ENCODE data around the gene MT1F.

MT1F gene

DNA sequence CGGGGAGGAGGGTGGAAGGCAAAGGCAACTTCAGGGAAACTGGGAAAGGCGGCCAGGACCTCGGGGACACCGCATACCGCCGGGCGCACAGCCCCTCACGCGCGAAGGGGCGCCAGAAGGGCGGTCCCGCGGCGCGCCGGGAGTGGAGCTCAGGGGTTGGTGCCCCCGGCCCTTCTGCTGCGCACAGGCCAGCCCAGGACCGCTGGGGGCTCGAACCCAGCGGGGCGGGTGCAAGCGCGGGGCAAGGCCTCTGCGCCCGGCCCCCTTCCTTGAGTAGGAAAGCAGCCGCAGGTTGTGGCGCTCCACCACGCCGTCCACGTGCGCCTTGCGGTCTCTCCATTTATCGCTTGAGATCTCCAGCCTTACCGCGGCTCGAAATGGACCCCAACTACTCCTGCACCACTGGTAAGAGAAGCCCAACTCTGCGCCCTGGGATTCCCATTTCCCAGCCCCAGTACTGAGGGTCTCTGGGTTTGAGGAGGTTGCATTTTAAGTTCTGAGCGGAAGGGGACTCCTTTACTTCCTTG lies 22.3 kb upstream of the MT1F start:
- no peaks in the 10 kb centered on the region for H3K9me3 ChIP-seq (ENCODE audit: control insufficient read depth in 2 of 2, low read length in 2 of 2)
- peaks cover 24% of the 10 kb centered on the region for H3K4me1 ChIP-seq (ENCODE audit: control insufficient read depth, insufficient read depth, low read length)
- H3K9ac ChIP-seq (ENCODE audit: low read length in 2 of 2) = no peak overlapping the region
- H3K4me3 ChIP-seq (ENCODE audit: low read length in 2 of 2) = peak overlapping the region; percentile 40 to 52
- no peak overlapping the region for H3K27ac ChIP-seq (ENCODE audit: low read length)
- no peaks in the 10 kb centered on the region for H3K36me3 ChIP-seq (ENCODE audit: control insufficient read depth in 2 of 2, insufficient read depth in 2 of 2, low read length in 2 of 2)
- H3K27me3 ChIP-seq (ENCODE audit: control insufficient read depth in 1 of 2, insufficient read depth in 2 of 2, low read length in 2 of 2) = peaks cover 30 to 54% of the 10 kb centered on the region in 2 donors

DNA sequence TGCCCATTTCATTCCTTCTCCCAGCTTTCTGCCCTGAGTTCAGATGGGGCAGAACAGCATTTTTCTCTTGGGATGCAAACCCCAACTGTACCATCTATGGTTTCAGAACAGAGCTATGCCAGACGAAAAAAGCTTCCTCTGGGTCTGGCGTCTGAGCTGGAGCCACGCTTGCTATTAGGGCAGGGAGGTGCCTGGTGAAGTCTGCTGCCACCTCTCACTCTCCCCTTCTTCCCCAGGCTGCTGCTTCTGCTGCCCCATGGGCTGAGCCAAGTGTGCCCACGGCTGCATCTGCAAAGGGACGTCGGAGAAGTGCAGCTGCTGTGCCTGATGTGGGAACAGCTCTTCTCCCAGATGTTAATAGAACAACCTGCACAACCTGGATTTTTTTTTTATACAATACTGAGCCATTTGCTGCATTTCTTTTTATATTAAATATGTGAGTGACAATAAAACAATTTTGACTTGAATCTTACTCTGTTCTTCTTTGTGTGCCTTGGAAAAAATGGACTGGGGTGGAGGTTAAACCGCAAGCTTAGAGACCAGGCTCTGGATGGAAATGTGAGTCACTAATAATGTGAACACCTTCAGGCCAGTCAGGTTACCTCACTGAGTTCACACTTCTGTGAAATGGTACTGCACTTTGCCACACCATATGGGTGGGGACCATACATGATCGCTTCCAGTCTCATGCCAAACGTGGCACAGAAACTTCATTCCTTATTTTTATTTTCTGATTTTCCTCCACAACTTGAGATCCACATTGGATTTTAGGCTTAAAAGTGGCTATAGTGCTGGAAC lies 20.9 kb upstream of the MT1F start:
- Histone ChIP-seq H3K9me3 (ENCODE audit: control insufficient read depth in 2 of 2, low read length in 2 of 2) (no peaks in the 10 kb centered on the region), H3K4me3 (ENCODE audit: low read length in 2 of 2) (no peak overlapping the region)

DNA sequence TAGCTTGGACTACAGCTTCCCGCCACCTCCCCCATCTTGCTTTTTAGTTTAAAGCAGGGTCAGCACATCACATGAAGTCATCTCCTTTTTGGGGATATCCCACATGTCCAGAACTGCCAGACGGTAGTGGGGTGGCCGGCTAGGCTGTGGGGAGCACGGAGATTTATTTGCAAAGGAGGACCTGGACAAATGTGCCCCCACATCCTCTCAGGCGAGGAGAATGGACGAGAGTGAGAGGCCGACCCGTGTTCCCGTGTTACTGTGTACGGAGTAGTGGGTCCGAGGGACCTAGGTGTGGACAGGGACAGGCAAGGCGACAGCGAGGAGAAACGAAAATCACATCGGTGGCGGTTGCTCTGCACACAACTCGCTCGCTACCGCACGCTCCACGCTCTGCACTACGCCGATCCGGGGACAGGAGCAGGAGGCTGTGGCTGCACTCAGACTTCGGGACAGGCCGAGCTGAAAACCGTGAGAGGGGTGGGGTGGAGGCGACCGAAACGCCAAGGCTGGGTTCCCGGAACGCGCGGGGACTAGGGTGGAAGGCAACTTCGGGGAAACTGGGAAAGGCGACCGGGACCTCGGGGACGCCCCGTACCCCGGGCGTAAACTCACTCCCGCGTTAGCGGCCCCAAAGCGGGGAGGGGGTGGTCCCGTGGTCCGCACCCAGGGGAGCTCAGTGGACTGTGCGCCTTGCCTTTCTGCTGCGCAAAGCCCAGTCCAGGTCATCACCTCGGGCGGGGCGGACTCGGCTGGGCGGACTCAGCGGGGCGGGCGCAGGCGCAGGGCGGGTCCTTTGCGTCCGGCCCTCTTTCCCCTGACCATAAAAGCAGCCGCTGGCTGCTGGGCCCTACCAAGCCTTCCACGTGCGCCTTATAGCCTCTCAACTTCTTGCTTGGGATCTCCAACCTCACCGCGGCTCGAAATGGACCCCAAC lies 19.7 kb upstream of the MT1F start, which contains the start of gene MT1A:
TSS of gene MT1A (plus strand) at position 853 of the 937 bp plus-strand sequence. CDS start at position 926, 73 bp downstream.
- H3K4me1 ChIP-seq (ENCODE audit: control insufficient read depth, insufficient read depth, low read length) = peaks cover 17% of the 10 kb centered on the region
- peaks cover 39 to 70% of the 10 kb centered on the region in 2 donors for H3K27me3 ChIP-seq (ENCODE audit: control insufficient read depth in 1 of 2, insufficient read depth in 2 of 2, low read length in 2 of 2)
- H3K4me3 ChIP-seq (ENCODE audit: low read length in 2 of 2) = peak within 1 kb of the TSS; percentile 57 to 75
- H3K9ac ChIP-seq (ENCODE audit: low read length in 2 of 2) = peak within 1 kb of the TSS; percentile 30 to 75
- H3K27ac ChIP-seq (ENCODE audit: low read length) = peak within 1 kb of the TSS; percentile 49
- H3K9me3 ChIP-seq (ENCODE audit: control insufficient read depth in 2 of 2, low read length in 2 of 2) = no peaks in the 10 kb centered on the region
- no peaks in the 10 kb centered on the region for H3K36me3 ChIP-seq (ENCODE audit: control insufficient read depth in 2 of 2, insufficient read depth in 2 of 2, low read length in 2 of 2)

More for the DNA sequence above, 20.9 kb upstream of the MT1F start:
- peaks cover 39 to 60% of the 10 kb centered on the region in 2 donors for H3K27me3 ChIP-seq (ENCODE audit: control insufficient read depth in 1 of 2, insufficient read depth in 2 of 2, low read length in 2 of 2)
- H3K36me3 ChIP-seq (ENCODE audit: control insufficient read depth in 2 of 2, insufficient read depth in 2 of 2, low read length in 2 of 2) = no peaks in the 10 kb centered on the region
- no peak overlapping the region for H3K9ac ChIP-seq (ENCODE audit: low read length in 2 of 2)
- peaks cover 21% of the 10 kb centered on the region for H3K4me1 ChIP-seq (ENCODE audit: control insufficient read depth, insufficient read depth, low read length)
- H3K27ac ChIP-seq (ENCODE audit: low read length) = no peak overlapping the region

DNA sequence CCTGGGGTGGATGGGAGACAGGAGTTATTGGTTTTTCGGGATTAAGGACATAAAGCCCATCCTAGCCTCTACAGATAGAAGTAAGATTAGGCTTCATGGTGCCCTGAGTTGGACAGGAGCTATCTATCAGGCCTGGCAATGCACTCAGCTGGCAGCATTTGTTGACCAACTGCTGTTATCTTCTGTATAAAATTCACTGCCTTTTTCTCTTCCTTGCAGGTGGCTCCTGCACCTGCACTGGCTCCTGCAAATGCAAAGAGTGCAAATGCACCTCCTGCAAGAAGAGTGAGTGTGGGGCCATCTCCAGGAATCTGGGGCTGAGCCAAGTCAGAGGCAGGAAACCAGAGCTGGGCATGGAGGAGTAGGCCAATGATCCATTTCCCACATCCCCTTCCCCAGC lies 18.7 kb upstream of the MT1F start:
- peak overlapping the region in 1 of 2 donors; percentile 57 for H3K4me3 ChIP-seq (ENCODE audit: low read length in 2 of 2)
- H3K4me1 ChIP-seq (ENCODE audit: control insufficient read depth, insufficient read depth, low read length) = peaks cover 26% of the 10 kb centered on the region
- H3K27me3 ChIP-seq (ENCODE audit: control insufficient read depth in 1 of 2, insufficient read depth in 2 of 2, low read length in 2 of 2) = peaks cover 39 to 76% of the 10 kb centered on the region in 2 donors
- no peak overlapping the region for H3K27ac ChIP-seq (ENCODE audit: low read length)
- H3K36me3 ChIP-seq (ENCODE audit: control insufficient read depth in 2 of 2, insufficient read depth in 2 of 2, low read length in 2 of 2) = no peaks in the 10 kb centered on the region
- H3K9me3 ChIP-seq (ENCODE audit: control insufficient read depth in 2 of 2, low read length in 2 of 2) = no peaks in the 10 kb centered on the region
- peak overlapping the region in 1 of 2 donors; percentile 30 for H3K9ac ChIP-seq (ENCODE audit: low read length in 2 of 2)

DNA sequence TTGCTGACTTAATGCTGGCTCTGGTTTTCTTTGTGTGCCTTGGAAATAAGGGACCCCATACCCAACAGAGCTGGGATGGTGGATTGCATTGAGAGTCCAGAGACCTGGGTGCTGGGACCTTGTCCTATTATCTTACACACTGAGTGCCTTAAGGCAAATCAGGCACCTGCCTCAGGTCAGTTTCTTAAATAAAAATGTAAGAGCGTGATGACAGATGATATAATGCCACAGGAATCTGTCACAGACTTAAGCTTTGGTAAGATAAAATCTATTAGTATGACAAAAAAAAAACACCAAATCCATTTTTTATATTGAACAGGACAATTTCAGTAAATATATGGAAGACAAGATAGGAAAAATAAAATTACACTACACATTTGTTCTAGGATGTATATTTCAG lies 17.7 kb upstream of the MT1F start:
- Histone ChIP-seq H3K4me3 (ENCODE audit: low read length in 2 of 2) (no peak overlapping the region), H3K27ac (ENCODE audit: low read length) (no peak overlapping the region), H3K27me3 (ENCODE audit: control insufficient read depth in 1 of 2, insufficient read depth in 2 of 2, low read length in 2 of 2) (peaks cover 43 to 80% of the 10 kb centered on the region in 2 donors), H3K36me3 (ENCODE audit: control insufficient read depth in 2 of 2, insufficient read depth in 2 of 2, low read length in 2 of 2) (no peaks in the 10 kb centered on the region), H3K9ac (ENCODE audit: low read length in 2 of 2) (no peak overlapping the region), H3K9me3 (ENCODE audit: control insufficient read depth in 2 of 2, low read length in 2 of 2) (no peaks in the 10 kb centered on the region), H3K4me1 (ENCODE audit: control insufficient read depth, insufficient read depth, low read length) (peaks cover 24% of the 10 kb centered on the region)

DNA sequence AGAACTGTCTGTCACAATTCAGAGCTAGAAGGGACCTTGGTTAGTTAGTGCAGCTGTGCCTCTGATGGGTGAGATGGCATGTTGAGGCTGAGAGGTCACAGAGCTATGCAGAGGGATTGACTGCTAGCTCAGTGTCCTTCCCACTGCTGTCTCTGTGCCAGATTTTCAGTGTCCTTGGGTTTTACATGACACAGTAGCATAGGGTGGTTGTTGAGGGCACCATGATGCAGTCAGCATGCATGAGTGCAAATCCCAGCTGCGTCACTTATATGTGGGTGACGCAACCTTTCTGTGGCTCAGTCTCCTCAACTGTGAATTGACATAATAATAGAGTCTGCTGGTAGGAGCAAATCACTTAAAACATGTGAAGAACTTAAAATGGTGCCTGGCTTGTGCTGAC lies 16.6 kb upstream of the MT1F start:
- H3K9ac ChIP-seq (ENCODE audit: low read length in 2 of 2) = no peak overlapping the region
- H3K4me3 ChIP-seq (ENCODE audit: low read length in 2 of 2) = no peak overlapping the region
- H3K4me1 ChIP-seq (ENCODE audit: control insufficient read depth, insufficient read depth, low read length) = peaks cover 22% of the 10 kb centered on the region
- H3K36me3 ChIP-seq (ENCODE audit: control insufficient read depth in 2 of 2, insufficient read depth in 2 of 2, low read length in 2 of 2) = no peaks in the 10 kb centered on the region
- peaks cover 38 to 71% of the 10 kb centered on the region in 2 donors for H3K27me3 ChIP-seq (ENCODE audit: control insufficient read depth in 1 of 2, insufficient read depth in 2 of 2, low read length in 2 of 2)
- H3K27ac ChIP-seq (ENCODE audit: low read length) = no peak overlapping the region
- H3K9me3 ChIP-seq (ENCODE audit: control insufficient read depth in 2 of 2, low read length in 2 of 2) = no peaks in the 10 kb centered on the region

DNA sequence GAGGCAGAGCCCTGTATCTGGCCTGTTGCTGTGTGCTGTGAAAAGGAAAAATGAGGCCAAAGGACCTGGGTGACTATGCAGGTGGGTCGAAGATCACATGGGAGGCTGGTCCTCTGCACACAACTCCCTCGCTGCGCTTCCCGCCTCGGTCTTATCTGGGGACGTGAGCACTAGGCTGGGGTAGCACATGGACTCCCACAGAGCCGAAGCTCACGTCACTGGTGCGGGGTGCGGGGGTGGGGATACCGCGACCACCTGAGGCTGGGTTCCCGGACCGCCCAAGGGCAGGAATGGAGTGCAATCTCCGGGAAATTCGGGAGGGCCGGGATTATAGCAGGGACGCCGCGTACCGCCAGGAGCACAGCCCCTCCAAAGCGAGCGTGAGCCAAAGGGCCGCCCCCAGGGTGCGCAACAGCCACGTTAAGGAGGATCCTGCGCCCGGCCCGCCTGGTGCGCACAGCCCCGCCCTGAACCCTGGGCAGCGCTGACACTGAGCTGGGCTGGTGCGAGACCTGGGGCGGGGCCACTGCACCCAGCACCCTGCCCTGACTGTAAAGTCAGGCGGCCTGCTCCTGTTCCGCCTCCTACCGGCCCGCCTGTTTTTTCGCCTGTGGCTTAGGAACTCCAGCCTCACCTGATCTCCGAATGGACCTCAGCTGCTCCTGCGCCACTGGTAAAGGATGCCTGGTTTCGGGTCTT lies 14.5 kb upstream of the MT1F start:
- peaks cover 18% of the 10 kb centered on the region for H3K4me1 ChIP-seq (ENCODE audit: control insufficient read depth, insufficient read depth, low read length)
- no peak overlapping the region for H3K9ac ChIP-seq (ENCODE audit: low read length in 2 of 2)
- H3K9me3 ChIP-seq (ENCODE audit: control insufficient read depth in 2 of 2, low read length in 2 of 2) = no peaks in the 10 kb centered on the region
- peak overlapping the region; percentile 25 to 62 for H3K4me3 ChIP-seq (ENCODE audit: low read length in 2 of 2)
- no peaks in the 10 kb centered on the region for H3K36me3 ChIP-seq (ENCODE audit: control insufficient read depth in 2 of 2, insufficient read depth in 2 of 2, low read length in 2 of 2)
- peaks cover 36 to 71% of the 10 kb centered on the region in 2 donors for H3K27me3 ChIP-seq (ENCODE audit: control insufficient read depth in 1 of 2, insufficient read depth in 2 of 2, low read length in 2 of 2)
- H3K27ac ChIP-seq (ENCODE audit: low read length) = peak overlapping the region; percentile 37

DNA sequence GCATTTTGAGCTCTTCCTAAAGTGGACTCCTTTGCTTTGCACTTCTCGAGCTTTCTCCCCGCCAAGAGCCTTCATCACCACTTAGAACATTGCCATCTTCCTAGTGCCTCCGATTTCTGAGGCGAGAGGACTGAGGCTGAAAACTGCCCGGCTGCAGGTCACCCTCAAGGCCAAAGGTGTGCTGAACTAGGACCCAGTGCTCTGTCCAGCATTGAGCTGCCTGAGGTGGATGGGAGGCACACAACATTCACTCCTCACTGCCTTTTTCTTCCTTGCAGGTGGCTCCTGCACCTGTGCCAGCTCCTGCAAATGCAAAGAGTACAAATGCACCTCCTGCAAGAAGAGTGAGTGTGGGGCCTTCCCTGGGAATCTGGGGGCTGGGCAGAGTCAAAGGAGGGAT lies 13.9 kb upstream of the MT1F start:
- peaks cover 13% of the 10 kb centered on the region for H3K4me1 ChIP-seq (ENCODE audit: control insufficient read depth, insufficient read depth, low read length)
- no peak overlapping the region for H3K9ac ChIP-seq (ENCODE audit: low read length in 2 of 2)
- H3K36me3 ChIP-seq (ENCODE audit: control insufficient read depth in 2 of 2, insufficient read depth in 2 of 2, low read length in 2 of 2) = no peaks in the 10 kb centered on the region
- peak overlapping the region in 1 of 2 donors; percentile 62 for H3K4me3 ChIP-seq (ENCODE audit: low read length in 2 of 2)
- peaks cover 40 to 71% of the 10 kb centered on the region in 2 donors for H3K27me3 ChIP-seq (ENCODE audit: control insufficient read depth in 1 of 2, insufficient read depth in 2 of 2, low read length in 2 of 2)
- H3K27ac ChIP-seq (ENCODE audit: low read length) = no peak overlapping the region
- no peaks in the 10 kb centered on the region for H3K9me3 ChIP-seq (ENCODE audit: control insufficient read depth in 2 of 2, low read length in 2 of 2)

DNA sequence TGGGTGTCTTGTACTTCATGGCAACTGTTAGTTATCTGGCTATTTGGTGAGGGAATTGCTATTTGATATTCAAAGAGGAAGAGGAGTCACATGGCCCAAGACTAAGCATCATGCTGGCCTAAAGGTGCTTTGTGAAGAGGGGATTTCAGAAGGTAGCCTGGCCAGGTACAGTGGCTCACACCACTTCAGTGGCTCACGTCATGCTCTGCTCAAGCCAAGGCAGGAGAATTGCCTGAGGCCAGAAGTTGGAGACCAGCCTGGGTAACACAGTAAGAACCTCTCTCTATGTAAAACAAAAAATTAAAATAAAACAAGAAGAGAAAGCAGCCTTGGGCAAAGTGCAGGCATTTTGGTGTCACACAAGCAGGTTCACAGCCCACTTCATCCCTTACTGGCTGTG lies 12.4 kb upstream of the MT1F start:
- H3K4me1 ChIP-seq (ENCODE audit: control insufficient read depth, insufficient read depth, low read length) = peaks cover 13% of the 10 kb centered on the region
- H3K36me3 ChIP-seq (ENCODE audit: control insufficient read depth in 2 of 2, insufficient read depth in 2 of 2, low read length in 2 of 2) = no peaks in the 10 kb centered on the region
- H3K9ac ChIP-seq (ENCODE audit: low read length in 2 of 2) = no peak overlapping the region
- peaks cover 37 to 67% of the 10 kb centered on the region in 2 donors for H3K27me3 ChIP-seq (ENCODE audit: control insufficient read depth in 1 of 2, insufficient read depth in 2 of 2, low read length in 2 of 2)
- H3K4me3 ChIP-seq (ENCODE audit: low read length in 2 of 2) = no peak overlapping the region
- no peak overlapping the region for H3K27ac ChIP-seq (ENCODE audit: low read length)
- H3K9me3 ChIP-seq (ENCODE audit: control insufficient read depth in 2 of 2, low read length in 2 of 2) = no peaks in the 10 kb centered on the region

DNA sequence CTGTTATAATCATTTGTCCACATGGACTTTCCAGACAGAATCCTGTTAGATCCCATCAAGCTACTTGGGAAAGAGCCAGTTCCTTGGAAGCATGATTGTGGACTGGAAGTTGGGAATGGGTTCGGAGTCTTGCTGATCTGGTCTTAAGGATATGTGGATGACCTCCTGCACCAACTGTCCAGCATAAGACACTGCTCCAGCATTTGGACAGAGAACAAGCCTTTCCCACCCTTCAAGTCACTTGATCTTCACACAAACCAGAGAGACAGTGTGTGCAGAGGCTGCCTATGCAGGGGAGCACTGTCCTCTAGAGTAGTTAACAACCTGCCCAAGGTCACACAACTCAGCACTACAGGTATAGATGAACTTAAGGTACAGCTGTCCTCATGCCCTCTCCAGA lies 11.9 kb upstream of the MT1F start:
- peaks cover 34 to 65% of the 10 kb centered on the region in 2 donors for H3K27me3 ChIP-seq (ENCODE audit: control insufficient read depth in 1 of 2, insufficient read depth in 2 of 2, low read length in 2 of 2)
- no peak overlapping the region for H3K4me3 ChIP-seq (ENCODE audit: low read length in 2 of 2)
- H3K9me3 ChIP-seq (ENCODE audit: control insufficient read depth in 2 of 2, low read length in 2 of 2) = no peaks in the 10 kb centered on the region
- peaks cover 13% of the 10 kb centered on the region for H3K4me1 ChIP-seq (ENCODE audit: control insufficient read depth, insufficient read depth, low read length)
- H3K9ac ChIP-seq (ENCODE audit: low read length in 2 of 2) = no peak overlapping the region
- no peaks in the 10 kb centered on the region for H3K36me3 ChIP-seq (ENCODE audit: control insufficient read depth in 2 of 2, insufficient read depth in 2 of 2, low read length in 2 of 2)
- no peak overlapping the region for H3K27ac ChIP-seq (ENCODE audit: low read length)
